Retinal pigment epithelial cell (primary cell): ENCODE data around the gene S1PR3.
A peak's percentile ranks its signal among the peaks of the same experiment; 100 is the strongest.
"Not testable (repeated sequence)": the region's sequence is repeated elsewhere in the genome, so short reads cannot be mapped to it uniquely, and the experiment has no call there.

Experiments
- DNase-seq: peaks from one replicate; pipeline ENCODE4 v3.0.0-alpha.2; 2010; ENCODE audit warnings: low read depth
- H3K4me3 ChIP-seq: 2 replicates; pipeline ENCODE4 v1.5.1; 2011; ENCODE audit warnings: mild to moderate bottlenecking, low read length, control low read depth, moderate library complexity
- CTCF ChIP-seq: conservative IDR thresholded peaks from 2 replicates; pipeline ENCODE4 v1.5.1; 2011; ENCODE audit warnings: low read depth, low read length, control low read depth, inconsistent platforms

Gene S1PR3

GRCh38 chr9:88991066-88992034, at the start of gene S1PR3:
TSS of gene S1PR3 (plus strand) at chr9:88991468. CDS start at chr9:89001201, 9,733 bp downstream.
- no peak for TF ChIP-seq CTCF
- H3K4me3 ChIP-seq: peak within 1 kb of the TSS; percentile 60
- no peak for DNase-seq

GRCh38 chr9:88941586-88941985, 49.7 kb upstream of the S1PR3 start:
- H3K4me3 ChIP-seq, DNase-seq: not testable (repeated sequence)

GRCh38 chr9:88942411-88942810, 48.9 kb upstream of the S1PR3 start:
- no peak for DNase-seq
- no peak overlapping the region for H3K4me3 ChIP-seq
- no peak for TF ChIP-seq CTCF

- no peak for TF ChIP-seq CTCF
- no peak for DNase-seq
- no peak overlapping the region for H3K4me3 ChIP-seq
Measured at GRCh38 chr9:88945636-88946333, 45.5 kb upstream of the S1PR3 start.

GRCh38 chr9:88947581-88948573, 43.4 kb upstream of the S1PR3 start:
- H3K4me3 ChIP-seq: no peak overlapping the region
- no peak for DNase-seq
- TF ChIP-seq CTCF: no peak

- H3K4me3 ChIP-seq: no peak overlapping the region
- TF ChIP-seq CTCF: no peak
- DNase-seq: no peak
Measured at GRCh38 chr9:88949425-88949824, 41.8 kb upstream of the S1PR3 start.

- H3K4me3 ChIP-seq: no peak overlapping the region
- no peak for TF ChIP-seq CTCF
- DNase-seq: no peak
Measured at GRCh38 chr9:88949961-88950340, 41.3 kb upstream of the S1PR3 start.
